Activated CD8-positive, alpha-beta memory T cell treated with anti-CD3 and anti-CD28 coated beads, Interleukin-2, amount 50 U/mL, for 48 hours (primary cell): ENCODE data around the gene PER2.

Source experiments
- DNase-seq: peaks from one replicate; pipeline ENCODE4 v3.0.0-alpha.2; 2020

PER2 gene

DNA sequence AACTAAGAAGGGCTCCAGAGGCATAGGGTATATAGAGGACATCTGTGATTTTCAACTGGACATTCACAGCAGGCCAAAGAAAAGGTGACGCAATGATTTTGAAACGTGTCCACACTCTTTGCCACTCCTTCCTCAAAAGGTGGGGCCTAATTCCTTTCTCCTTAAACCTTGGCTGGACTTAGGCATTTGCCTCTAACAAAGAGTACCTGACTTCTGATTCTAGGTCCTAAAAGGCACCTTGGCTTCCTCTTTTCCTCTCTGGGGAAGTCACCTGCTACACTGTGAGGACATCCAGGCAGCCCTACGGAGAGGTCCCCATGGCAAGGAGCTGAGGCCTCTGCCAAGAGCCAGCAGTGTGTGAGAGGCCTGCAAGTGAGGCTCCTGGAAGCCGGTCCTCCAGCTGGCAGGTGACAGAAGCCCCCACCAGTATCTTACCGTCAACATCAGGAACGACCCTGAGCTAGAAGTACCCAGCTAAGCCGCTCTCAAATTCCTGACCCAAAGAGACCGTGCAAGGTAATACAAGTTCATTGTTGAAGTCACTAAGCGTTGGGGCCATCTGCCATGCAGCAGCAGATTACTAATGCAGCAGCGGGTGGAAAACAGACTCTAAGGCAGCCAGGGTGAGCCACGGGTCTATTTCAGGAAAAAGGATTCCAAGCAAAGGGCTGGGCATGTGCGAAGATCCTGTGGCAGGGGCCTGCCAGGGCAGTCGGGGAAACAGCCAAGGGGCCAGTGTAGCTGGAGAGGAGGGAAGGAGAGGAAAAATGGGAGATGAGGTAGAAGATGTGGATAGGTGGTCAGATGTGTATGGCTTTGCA, 41.2 kb downstream of the PER2 start:
- no peak for DNase-seq

DNA sequence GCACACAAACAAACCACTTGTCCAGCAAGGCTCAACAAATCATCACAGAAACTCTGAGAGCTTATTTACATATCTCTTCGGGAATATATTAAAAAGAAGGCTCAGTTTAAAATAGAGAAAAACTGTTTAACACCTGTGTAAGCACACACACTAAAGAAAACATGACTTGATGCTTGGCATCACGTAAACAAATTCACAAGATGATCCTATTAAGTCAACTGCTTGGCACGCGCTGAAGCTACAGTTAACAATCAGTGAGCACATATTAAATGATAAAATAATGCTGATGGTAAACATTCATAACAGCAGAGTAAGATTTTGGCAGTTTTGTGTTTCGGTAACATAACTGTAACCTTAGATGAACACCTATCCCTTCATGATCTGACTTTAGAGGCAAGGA, 44.3 kb downstream of the PER2 start:
- no peak for DNase-seq

DNA sequence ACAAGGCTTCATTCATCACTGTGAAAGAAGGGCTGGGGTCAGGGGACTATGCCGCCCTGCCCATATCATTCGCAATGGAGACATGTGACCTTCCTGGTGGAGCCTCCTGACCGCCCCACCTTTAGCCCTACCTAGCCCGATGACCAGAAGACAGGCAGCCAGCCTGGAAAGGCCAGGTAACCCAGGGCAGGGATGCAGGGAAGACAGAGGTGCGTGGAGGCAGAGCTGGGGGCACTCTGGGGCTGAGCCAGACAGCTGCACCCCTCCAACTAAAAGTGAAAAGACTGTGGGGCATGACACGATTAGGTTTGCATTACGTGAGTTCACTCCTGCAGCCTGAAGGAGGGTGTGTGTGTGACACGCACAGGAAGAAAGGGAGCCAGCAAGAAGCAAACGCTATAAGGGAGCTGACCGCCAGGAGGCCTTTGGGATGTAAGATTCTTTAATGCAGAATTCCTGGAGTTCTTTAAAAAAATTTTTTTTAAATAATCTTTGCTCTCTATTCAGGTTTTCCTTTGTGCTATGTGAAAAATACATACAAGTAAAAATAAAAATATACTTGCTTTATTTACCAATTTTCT, 44.8 kb downstream of the PER2 start:
- no peak for DNase-seq

DNA sequence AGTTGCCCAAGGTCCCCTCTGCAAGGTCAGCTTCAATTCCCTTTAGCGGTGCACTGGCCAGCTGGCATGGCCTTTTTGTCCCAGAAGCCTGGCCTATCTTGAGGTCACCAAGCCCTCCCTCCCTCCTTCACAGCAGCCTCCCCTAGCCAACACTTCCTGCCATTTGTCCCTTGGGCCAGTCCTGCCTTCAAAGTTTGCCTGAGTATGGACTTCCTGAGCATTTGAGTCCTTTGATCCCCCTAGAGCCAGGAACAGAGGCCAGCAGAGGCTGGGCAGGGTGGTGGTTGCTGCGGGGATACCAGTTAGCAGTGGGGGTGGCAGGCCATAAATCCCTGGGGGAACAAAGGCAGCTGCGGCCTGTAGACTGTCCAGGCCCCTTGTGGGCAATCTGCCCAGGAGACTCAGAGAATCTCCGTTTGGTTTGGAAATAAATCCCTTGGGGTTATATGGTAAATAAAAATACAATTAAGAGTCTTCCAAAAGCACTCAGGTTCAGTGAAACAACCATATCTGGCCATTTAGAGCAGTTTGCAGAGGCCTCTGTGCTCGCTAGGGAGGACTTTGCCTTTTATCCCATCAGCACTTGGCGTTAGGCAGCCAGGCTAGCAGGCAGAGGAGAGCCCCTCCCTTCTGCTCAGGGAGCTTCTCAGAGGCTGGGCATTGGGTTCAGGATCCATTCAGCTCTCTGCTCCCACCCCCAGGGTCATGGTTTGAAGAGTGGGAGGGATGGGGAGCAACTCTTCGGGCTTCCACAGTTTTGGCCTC, 45.5 kb downstream of the PER2 start:
- DNase-seq: no peak

DNA sequence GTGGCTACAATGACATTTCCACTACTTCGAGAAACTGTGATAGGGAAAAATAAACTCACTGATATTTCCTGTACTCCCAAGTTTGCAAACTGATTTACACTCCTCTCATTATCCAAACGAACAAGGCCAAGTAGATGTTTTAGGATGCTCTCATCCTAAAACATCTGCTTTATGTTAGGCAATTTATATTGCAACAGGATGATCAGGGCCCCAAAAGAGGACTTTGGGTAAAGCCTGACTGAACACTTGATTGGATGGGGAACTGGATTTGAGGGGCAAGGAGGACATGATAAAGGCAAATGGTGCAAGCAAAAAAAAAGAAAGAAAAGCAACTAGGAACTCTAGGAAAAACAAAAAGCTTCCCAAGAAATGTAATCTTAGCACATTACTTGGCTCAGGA, 46.4 kb downstream of the PER2 start:
- DNase-seq: no peak

DNA sequence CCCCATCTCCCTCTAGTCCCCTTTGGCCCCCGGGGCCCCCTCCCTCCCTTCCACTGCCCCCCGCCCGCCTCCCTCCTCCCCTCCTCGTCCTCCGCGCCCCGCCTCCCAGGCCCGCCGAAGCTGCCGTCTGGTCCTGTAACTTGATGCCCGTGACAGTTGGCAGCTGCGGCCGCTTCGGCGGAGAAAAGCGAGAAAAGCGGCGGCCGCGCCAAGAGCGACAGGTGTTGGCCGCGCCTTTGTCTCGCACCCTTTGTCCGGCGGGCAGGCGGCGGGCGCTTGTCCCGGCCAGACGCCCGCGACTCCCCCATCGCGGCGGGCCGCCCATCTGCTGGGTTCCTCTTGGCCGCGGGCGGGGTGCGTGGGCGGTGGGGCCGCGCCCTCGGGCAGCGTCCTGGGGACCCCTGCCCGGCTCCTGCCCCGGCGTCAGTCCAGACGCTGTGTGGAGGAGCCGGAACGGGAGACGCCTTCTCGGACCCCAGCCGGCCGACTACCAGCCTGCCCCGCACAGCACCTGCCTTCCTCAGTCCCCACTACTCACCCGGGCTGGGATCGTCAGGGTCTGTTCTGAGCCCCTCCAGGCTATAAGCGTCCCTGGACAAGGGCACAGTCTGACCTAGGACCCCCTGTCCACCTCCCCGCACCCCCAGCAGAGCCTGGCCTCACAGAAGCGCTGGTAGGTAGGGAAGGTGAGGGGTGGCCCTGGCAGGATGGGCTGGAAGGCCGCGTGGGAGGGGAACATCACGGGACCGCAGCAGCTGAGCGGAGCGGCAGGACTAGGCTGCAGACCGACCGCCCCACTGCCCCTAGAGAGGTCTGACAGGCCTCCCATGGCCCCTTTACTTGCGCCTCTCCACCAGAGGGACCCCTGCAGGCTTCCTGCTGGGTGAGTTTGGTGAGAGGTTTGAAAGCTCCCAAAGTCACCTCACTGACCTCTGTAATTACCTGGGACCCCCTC, 47.4 kb downstream of the PER2 start:
- DNase-seq: no peak

DNA sequence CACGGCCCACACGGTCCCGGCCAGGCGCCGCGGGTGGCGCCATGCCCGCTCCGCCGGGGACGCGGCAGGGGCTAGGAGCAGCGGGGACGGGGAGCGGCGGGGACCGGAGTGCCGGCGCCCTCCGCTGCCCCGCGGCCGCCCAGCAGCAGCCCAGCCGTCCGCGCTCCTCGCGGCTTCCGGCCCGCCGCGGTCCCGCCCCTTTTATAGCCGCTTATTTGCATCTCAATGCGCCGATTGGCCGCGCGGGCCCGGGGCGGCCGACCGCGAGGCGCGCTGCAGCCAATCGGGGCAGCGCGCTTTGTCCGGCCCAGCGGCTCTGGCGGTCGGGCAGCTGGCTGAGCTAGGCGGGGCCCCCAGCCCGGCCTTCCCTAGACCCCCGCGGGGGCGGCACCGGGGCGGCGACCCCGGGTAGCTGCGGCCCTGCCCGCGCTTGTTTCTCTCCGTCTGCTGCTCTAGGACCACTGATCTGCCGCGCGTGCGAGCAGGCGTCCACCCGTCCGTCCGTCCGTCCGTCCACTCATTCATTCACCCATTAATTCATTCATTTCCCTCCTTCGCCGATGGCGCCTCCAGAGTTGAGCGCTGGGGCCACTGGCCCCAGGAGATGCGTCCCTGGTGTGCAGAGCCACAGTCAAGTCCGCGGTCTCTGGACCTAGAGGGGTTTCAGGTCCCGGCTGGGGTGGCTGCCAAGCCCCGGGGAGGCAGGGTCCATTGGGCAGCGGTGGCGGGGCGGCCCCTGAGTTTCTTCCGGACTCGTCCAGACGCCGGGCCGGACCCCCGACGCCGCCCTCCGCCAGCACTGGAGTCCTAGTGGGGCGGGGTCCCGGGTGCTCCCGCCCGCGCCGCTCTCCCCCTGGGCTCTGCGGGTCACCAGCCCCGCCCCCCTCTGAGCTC, 48.3 kb downstream of the PER2 start, which contains the start of gene HES6:
HES6 (minus strand) TSS at position 176 of the 894 bp plus-strand sequence; CDS start at position 43, 133 bp downstream.
- peak; percentile 86 for DNase-seq

DNA sequence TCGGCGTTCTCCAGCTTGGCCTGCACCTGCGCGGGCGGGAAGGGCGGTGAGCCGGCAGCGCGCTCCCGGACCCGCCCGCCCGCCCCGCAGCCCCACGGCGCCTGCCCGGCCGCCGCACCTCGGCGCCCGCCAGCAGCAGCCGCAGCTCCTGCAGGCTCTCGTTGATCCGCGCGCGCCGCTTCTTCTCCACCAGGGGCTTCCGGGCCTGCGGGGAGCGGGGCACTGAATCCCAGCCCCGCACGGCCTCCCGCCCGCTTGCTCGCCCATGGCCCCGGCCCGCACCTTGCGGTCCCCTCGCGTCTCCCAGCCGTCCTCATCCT, 48.9 kb downstream of the PER2 start:
- DNase-seq: peak; percentile 70

DNA sequence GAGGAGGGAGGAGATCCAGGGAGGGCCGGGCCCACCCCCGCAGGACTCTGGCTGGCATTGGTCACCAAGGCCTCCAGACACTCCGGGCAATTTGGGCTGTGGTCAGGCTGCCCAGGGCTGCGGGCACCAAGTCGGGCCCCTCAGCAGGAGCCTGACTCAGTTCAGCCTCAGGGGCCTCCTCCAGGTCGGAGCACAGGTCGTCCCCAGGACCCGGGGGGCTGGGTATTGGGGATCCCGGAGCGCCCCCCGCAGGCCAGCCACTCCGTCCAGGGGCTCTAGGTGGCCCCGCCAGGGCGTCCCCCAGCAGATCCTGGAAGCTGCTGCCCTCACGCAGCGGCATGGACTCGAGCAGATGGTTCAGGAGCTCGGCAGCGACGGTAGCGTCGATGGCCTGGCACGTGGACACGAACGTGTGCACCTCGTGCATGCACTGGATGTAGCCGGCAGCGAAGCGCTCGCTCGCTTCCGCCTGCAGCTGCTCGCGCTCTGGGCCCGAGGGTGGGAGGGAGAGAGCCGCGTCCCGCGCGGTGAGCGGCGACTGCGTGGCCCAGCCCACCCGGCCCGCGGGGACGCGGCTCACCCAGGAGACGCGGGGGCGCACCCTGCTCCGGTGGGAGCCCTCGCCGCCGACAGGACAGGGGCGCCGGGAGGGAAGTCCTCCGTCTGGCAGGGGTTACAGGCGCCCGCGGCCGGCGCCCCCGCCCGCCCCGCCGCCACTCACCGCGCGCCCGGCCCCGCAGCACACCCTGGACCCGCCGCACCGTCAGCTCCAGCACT, 49.5 kb downstream of the PER2 start:
- DNase-seq: no peak

DNA sequence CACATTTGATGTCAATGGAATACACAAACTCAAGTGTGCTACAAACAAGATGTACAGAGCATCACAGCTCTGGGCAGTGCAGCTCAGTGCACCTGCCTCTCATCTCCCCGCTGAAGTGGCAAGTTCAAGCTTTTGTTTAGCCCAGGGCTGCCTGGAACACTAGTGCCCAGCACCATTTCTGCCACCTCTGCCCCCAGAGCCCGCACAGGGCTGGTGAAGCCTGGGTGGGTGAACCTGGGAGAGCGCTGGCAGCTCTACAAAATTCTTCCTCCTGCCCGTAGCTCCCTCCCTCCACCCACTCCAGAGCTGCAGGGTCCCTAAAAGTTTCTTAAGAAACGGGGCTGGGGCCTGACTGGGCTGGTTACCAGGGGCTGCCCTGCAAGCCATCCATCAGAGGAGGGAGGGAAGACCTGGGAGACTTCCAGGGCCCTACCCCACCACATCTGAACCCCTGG, 50.1 kb downstream of the PER2 start:
- no peak for DNase-seq

DNA sequence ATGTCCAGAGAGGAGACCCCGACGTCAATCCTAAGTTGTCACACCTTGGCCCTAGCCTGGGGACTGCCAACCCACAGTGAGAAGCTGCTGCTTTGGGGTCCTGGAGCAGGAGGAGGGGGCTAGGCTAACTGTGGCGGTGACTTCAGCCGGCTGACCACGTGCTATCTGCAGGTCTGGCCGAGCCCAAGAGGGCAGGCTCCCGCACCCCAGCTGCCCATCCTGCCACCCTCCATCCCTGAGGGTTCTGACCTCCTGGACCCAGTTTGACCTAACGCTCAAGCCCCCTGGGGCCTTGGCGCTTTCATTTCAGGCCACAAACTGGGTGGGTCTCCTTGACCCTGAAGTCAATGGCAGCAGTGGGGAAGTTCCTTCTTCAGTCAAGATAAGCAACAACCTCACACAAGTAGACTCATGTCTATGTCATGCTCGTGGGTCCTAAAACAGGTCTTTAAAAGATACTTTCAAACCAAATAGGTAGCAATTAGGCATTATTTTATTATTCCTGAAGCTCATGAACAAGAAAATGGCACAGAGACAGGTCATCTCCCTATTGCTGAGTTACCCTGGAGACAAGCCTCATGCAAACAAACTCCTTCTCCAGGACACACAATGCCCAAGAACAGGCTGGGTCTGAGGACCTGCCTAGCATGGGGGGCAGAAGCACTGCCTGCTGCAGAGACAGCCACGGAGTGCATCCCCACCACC, 50.8 kb downstream of the PER2 start:
- no peak for DNase-seq

DNA sequence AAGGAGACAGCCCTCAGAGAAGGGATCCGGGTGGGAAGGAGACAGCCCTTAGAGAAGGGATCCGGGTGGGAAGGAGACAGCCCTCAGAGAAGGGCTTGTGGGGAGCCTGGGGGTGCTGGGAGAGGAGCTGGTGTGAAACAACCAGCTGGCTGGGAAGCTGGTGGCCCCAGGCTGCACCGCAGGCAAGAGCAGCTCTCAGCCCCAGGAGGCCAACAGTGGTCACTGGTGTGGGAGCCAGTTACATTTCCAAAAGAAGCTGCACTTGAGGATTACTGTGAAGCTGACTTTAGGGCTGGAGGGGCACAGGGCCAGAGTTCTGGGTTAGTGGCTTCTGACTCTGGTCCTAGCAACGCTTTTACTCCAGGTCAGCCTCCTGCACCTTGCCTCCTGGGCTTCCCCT, 51.8 kb downstream of the PER2 start:
- no peak for DNase-seq

DNA sequence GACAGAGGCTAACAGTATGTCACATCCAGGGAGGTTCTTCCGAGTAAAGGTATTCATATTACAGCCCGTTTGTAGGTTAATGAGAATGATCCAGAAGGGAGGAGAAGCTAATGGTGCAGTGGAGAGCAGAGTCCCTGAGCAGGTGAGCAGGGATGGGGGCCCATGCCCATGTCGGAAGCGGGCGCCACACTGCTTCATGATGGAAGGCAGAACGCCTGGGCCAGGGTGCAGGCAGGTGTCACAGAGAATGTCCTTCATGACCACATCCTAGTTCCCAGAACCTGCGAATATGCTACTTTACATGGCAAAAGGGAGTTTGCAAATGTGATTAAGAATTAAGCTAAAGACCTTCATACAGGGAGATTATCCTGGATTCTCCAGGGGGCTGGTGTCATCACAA, 52.6 kb downstream of the PER2 start:
- DNase-seq: no peak

DNA sequence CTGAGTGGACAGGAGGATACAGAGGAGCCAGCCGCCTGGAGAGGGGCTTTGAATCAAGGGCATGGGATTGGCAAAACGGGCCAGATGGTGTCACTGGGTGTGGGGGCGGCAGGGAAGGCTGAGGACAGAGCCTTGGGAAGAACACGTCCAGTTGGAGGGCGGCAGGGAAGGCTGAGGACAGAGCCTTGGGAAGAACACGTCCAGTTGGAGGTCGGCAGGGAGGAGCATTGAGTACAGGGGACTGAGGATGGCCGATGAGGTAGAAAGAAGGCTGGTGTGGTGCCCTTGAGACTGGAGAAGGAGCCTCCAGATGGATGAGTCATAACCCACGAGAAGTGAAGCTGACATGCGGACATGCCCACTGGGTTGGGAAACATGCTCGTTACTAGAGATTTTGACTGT, 53.1 kb downstream of the PER2 start:
- DNase-seq: no peak

DNA sequence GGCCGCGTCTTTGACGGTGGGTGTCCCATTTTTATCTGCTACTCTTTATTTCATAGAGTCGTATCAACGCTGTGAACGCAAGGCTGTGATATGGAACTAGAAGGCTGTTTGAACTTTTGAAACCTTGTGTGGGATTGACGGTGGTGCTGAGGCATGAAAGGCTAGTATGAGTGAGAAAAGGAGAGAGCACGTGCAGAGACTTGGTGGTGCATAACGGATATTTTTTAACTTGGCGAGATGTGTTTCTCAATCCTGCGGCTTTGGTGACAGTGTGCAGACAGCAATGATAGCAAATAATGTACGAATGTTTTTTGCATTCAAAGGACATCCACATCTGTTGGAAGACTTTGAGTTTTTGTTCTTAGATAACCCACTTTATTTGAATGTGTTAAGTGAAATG, 54.8 kb downstream of the PER2 start:
- no peak for DNase-seq

DNA sequence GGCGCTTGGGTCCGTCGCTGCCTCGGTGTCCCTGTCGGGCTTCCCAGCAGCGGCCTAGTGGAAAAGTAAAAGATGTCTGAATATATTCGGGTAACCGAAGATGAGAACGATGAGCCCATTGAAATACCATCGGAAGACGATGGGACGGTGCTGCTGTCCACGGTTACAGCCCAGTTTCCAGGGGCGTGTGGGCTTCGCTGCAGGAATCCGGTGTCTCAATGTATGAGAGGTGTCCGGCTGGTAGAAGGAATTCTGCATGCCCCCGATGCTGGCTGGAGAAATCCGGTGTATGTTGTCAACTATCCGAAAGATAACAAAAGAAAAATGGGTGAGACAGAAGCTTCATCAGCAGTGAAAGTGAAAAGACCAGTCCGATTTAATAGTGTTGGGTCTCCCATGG, 56.6 kb downstream of the PER2 start:
- DNase-seq: no peak

DNA sequence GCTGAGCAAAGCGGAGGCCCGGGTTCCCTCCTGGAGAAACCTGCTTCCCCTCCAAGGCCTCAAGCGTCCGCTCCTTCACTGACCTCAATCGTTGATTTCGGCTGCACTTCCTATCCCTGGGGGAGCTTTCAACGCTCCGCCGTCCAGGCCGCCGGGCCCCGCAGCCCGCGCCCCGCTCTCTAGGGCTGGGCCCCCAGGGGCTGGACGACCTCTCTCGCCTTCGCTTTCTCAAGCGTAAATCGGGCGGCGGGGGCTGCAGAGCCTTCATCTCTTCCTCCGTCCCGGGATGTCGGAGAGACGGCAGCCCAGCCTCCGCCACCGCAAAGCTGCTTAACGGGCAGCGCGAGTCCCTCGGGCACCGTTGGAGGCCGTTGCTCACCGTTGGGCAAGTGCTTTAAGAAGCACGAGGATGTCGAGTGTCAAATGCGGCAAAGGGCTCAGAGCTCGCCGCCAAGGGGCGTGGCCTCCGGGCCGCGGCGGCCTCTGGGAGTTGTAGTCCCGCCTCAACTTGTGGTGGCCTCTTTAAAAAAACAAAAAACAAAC, 57.1 kb downstream of the PER2 start:
- peak; percentile 88 for DNase-seq

DNA sequence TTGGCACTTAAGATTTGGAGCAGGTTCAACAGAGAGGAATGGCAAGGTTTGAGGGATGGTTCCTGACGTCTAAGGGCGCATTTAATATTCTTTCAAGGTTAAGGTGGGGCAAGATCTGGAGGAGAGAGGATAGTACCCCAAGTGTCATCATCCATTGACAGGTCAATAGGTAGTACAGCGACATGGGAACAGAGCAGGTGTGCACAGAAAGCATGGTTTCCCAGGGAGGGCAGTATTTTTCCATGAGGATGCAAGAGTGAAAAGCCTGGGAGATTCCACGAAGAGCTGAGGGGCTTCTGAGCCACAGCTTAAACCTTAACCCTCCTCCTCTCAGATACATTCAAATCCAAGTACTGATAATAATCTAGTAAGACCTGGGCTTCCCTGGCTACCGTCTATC, 57.7 kb downstream of the PER2 start:
- DNase-seq: no peak

DNA sequence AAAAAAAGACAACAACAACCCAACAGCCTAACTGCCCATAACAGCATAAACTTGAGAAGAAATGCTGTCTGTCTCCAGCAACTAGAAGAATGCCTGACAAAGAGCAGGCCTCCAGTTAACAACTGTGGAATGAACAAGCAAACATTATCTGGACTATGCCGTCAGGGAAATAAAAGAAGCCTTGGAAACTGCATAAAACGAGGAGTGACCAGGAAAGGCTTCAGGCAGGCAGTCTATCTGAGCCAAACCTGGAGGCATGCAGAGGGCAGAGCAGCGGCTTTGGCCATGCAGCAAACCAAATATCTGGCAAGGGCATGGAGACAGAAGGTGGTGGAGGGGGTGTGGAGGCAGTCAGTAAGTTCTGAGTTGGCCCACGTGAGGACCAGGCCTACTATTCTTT, 59.7 kb downstream of the PER2 start:
- no peak for DNase-seq

DNA sequence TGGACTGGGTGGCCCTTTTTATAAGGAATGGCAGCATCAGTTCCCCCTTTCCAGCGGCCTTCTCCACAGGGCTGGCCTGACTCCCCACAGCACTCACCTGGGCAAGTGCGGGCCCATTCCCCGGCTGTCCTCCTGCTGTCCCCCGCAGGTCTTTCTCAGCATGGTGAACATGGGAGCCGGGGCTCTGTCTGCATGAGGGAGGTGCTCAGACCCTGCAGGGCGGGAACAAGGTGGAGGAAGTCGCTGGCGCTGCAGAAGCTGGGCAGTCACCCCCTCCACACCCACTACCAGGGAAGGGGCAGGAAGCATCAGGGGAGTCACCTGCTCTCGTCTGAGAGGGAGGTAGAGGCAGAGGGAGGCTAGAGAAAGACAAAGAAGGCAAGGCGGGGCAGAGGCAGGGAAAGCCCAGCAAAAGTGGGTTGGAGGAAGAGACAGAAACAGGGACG, 60.8 kb downstream of the PER2 start:
- no peak for DNase-seq
